ENCODE data around the gene ETV7.

DNA sequence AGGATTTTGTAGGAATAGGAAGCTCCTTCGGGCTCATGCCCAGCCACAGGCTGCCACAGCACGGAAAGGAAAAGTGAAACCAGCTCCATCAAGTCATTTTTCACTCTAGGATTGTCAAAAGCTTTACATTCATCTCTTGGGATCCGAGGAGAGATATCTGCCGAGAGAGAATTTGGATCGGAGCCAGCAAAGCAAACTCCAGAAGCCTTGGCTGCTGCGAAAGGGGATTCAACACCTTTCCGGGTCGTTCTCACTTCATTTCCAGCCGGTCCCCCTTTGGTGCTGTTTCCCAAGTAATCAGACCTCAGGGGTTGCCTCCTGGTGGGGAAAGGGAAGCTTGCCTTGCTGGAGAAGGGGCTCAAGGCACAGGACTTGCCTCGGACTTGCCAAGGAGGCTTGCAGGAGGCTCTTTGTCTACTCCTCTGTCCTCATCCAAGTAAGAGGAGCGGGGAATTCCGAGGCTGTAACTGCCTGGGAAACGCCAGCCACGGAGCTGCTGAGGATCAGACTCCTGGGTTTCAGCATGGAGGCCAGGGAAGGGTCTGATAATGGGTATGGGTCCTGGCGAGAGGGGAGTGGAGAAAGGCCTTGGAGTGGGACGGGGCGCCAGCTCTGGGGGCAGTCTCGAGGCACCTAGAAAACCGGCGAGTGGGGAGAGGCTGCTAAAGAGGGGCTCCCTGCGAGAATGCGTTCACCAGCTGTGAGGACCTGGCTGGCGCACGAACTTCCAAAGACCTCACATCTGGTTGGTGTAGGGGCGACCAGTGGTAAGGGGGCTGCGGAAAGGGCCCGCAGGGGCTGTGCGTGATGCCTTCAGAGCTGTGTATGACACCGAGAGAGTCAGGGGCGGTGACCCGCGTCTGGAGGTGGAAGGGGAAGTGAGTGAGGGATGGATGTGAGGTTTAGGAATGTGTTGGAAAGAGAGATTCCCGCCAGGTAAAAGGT, 702 bp downstream of the ETV7 start:
- TF ChIP-seq, protein P1, sequence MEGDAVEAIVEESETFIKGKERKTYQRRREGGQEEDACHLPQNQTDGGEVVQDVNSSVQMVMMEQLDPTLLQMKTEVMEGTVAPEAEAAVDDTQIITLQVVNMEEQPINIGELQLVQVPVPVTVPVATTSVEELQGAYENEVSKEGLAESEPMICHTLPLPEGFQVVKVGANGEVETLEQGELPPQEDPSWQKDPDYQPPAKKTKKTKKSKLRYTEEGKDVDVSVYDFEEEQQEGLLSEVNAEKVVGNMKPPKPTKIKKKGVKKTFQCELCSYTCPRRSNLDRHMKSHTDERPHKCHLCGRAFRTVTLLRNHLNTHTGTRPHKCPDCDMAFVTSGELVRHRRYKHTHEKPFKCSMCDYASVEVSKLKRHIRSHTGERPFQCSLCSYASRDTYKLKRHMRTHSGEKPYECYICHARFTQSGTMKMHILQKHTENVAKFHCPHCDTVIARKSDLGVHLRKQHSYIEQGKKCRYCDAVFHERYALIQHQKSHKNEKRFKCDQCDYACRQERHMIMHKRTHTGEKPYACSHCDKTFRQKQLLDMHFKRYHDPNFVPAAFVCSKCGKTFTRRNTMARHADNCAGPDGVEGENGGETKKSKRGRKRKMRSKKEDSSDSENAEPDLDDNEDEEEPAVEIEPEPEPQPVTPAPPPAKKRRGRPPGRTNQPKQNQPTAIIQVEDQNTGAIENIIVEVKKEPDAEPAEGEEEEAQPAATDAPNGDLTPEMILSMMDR (conservative IDR thresholded peaks at IDR 0.05), result no peak
- TF ChIP-seq ZFX (IDR thresholded peaks at IDR 0.05), result no peak

Data from C4-2B (cell line).